Measurements from ENCODE around the gene P2RY6.

The P2RY6 gene

GRCh38 chr11:73237471-73238290 lies 34.5 kb upstream of the P2RY6 start:
- DNase-seq, result no peak

GRCh38 chr11:73239111-73239521 lies 33.0 kb upstream of the P2RY6 start:
- DNase-seq, result no peak

GRCh38 chr11:73239571-73240189 lies 32.5 kb upstream of the P2RY6 start:
- no peak for DNase-seq

- no peak for DNase-seq
Measured at GRCh38 chr11:73240190-73240781, 31.9 kb upstream of the P2RY6 start.

- no peak for DNase-seq
Measured at GRCh38 chr11:73241300-73241699, 30.8 kb upstream of the P2RY6 start.

GRCh38 chr11:73242251-73243092 lies 29.7 kb upstream of the P2RY6 start:
- DNase-seq, result peak; percentile 61

- DNase-seq, result no peak
Measured at GRCh38 chr11:73243093-73243485, 29.0 kb upstream of the P2RY6 start.

GRCh38 chr11:73244589-73245240 lies 27.4 kb upstream of the P2RY6 start:
- no peak for DNase-seq

GRCh38 chr11:73245461-73245860 lies 26.7 kb upstream of the P2RY6 start:
- DNase-seq, result no peak

GRCh38 chr11:73246303-73246702 lies 25.8 kb upstream of the P2RY6 start:
- no peak for DNase-seq

GRCh38 chr11:73248526-73249185 lies 23.5 kb upstream of the P2RY6 start:
- no peak for DNase-seq

GRCh38 chr11:73249304-73249703 lies 22.8 kb upstream of the P2RY6 start:
- DNase-seq, result no peak

- DNase-seq, result no peak
Measured at GRCh38 chr11:73249853-73250783, 22.0 kb upstream of the P2RY6 start.

GRCh38 chr11:73252577-73253191 lies 19.5 kb upstream of the P2RY6 start:
- peak; percentile 22 for DNase-seq

- DNase-seq, result no peak
Measured at GRCh38 chr11:73257342-73258103, 14.6 kb upstream of the P2RY6 start.

GRCh38 chr11:73258104-73259035 lies 13.8 kb upstream of the P2RY6 start:
- DNase-seq, result no peak

GRCh38 chr11:73259406-73260126 lies 12.6 kb upstream of the P2RY6 start:
- DNase-seq, result no peak

GRCh38 chr11:73260127-73260457 lies 12.0 kb upstream of the P2RY6 start:
- no peak for DNase-seq
